ENCODE measurements around the gene PDE1C.

PDE1C gene

DNA sequence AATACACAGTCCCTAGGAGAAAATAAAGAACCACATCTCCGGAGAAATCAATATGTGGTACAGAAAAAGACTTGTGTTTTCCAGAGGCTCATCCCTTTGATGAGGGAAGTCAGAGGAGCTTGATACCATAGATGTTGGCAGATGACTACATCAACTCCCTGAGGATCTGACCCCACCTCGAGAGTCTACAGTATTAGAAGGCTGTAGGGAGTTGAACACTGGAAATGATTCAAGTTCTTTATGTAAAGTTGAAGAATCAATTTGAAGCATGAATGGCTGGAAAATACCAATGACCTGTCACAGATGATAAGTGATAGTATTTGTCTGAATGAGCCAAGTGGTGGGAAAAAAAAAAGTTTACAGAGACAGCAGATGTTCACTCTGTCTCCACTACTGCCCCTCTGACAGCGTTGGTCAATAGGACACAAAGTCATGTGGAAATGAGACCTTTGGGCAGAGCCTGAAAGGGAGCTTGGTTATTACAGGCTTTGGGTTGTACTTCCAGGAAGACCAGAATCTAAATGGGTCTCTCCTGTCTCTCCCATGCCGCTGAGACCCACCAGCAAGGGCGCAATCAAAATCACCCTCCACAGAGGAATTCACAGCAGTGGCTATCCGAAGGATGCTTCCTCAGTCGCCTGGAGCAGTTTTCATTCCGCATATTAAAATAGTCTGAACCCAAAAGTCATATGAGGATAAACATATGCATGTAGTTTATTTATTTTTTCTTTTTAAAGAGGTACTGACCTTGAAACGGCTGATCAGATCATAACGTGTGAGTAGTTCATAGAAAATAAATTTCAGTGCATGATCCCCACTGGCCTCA is 197.4 kb downstream of the PDE1C start:
- Histone ChIP-seq H3K27me3 (ENCODE audit: control insufficient read depth in 1 of 2, insufficient read depth in 2 of 2, low read length in 2 of 2) (no peaks in the 10 kb centered on the region), H3K9ac (ENCODE audit: low read depth in 1 of 2, low read length in 2 of 2) (no peak overlapping the region), H3K4me1 (ENCODE audit: control insufficient read depth in 1 of 2, insufficient read depth in 2 of 2, low read length in 2 of 2) (no peaks in the 10 kb centered on the region), H3K27ac (ENCODE audit: low read depth, low read length) (no peak overlapping the region), H3K36me3 (ENCODE audit: control insufficient read depth in 1 of 2, insufficient read depth in 2 of 2, low read length in 2 of 2) (no peaks in the 10 kb centered on the region), H3K4me3 (ENCODE audit: low read depth in 1 of 2, low read length in 2 of 2) (no peak overlapping the region), H3K9me3 (ENCODE audit: control insufficient read depth in 1 of 2, low read length in 2 of 2) (peaks cover 0 to 2% of the 10 kb centered on the region in 2 donors)

DNA sequence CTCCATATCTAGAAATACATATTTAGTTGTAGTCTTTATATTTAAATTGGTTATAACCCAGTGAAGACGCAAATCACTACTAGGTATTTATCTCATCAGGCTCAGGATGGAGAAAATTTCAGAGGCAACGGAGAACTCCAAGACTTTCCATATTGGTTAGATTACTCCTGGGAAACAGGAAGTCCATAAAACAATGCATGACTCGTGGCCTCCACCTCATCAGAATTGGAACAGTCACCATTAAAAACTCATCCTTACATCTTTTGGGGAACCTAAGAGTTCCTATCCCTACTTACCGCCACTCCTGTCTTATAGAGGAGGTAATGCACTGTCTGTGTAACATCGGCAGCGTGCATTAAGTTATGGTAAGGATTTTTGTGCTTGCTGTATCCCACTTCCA is 205.6 kb downstream of the PDE1C start:
- Histone ChIP-seq H3K27ac (ENCODE audit: low read depth, low read length) (no peak overlapping the region), H3K36me3 (ENCODE audit: control insufficient read depth in 1 of 2, insufficient read depth in 2 of 2, low read length in 2 of 2) (no peaks in the 10 kb centered on the region), H3K9ac (ENCODE audit: low read depth in 1 of 2, low read length in 2 of 2) (no peak overlapping the region), H3K4me3 (ENCODE audit: low read depth in 1 of 2, low read length in 2 of 2) (no peak overlapping the region), H3K27me3 (ENCODE audit: control insufficient read depth in 1 of 2, insufficient read depth in 2 of 2, low read length in 2 of 2) (no peaks in the 10 kb centered on the region), H3K9me3 (ENCODE audit: control insufficient read depth in 1 of 2, low read length in 2 of 2) (peaks cover 0 to 4% of the 10 kb centered on the region in 2 donors), H3K4me1 (ENCODE audit: control insufficient read depth in 1 of 2, insufficient read depth in 2 of 2, low read length in 2 of 2) (no peaks in the 10 kb centered on the region)

DNA sequence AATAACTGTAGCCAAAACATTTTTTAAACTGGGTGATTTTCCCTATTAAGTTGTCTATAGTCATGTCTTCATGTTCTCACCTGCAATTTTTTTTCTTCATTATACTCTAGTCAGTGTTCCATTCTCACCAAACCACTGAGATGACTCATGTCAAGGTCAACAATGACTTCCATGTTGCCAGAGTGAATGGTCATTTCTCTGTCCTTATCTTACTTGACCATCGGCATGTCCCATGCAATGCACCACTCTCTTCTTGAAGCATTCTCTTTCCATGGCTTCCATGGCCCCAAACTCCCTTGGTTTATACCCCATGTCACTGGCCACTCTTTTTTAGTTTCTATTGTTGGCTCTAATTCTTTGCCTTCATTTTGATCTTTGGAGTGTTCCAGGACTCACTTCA is 209.3 kb downstream of the PDE1C start:
- Histone ChIP-seq H3K9ac (ENCODE audit: low read depth in 1 of 2, low read length in 2 of 2) (no peak overlapping the region), H3K4me3 (ENCODE audit: low read depth in 1 of 2, low read length in 2 of 2) (no peak overlapping the region), H3K27ac (ENCODE audit: low read depth, low read length) (no peak overlapping the region), H3K4me1 (ENCODE audit: control insufficient read depth in 1 of 2, insufficient read depth in 2 of 2, low read length in 2 of 2) (peaks cover 0 to 5% of the 10 kb centered on the region in 2 donors), H3K36me3 (ENCODE audit: control insufficient read depth in 1 of 2, insufficient read depth in 2 of 2, low read length in 2 of 2) (no peaks in the 10 kb centered on the region), H3K27me3 (ENCODE audit: control insufficient read depth in 1 of 2, insufficient read depth in 2 of 2, low read length in 2 of 2) (no peaks in the 10 kb centered on the region), H3K9me3 (ENCODE audit: control insufficient read depth in 1 of 2, low read length in 2 of 2) (no peaks in the 10 kb centered on the region)

DNA sequence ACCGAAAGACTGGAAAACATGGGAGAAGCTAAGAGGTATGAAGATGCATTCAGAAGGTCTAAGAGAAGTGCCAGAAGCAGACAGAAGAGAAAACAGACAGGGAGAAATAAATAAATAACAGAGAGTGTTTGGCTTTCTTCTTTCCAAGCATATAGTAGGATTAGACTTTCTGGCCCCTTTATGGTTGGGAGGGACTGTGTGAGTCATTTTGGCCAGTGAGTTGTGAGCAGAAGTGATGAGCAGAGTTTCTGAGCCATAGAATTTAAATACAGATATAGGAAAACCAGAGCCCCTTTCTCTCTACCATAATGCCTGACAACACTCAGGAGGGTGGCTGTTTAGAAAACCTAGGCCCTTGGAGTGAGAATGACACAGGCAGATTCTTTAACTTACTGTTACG is 212.2 kb downstream of the PDE1C start:
- no peak overlapping the region for H3K9ac ChIP-seq (ENCODE audit: low read depth in 1 of 2, low read length in 2 of 2)
- H3K27ac ChIP-seq (ENCODE audit: low read depth, low read length): no peak overlapping the region
- no peaks in the 10 kb centered on the region for H3K9me3 ChIP-seq (ENCODE audit: control insufficient read depth in 1 of 2, low read length in 2 of 2)
- H3K4me1 ChIP-seq (ENCODE audit: control insufficient read depth in 1 of 2, insufficient read depth in 2 of 2, low read length in 2 of 2): peaks cover 0 to 9% of the 10 kb centered on the region in 2 donors
- H3K36me3 ChIP-seq (ENCODE audit: control insufficient read depth in 1 of 2, insufficient read depth in 2 of 2, low read length in 2 of 2): no peaks in the 10 kb centered on the region
- no peaks in the 10 kb centered on the region for H3K27me3 ChIP-seq (ENCODE audit: control insufficient read depth in 1 of 2, insufficient read depth in 2 of 2, low read length in 2 of 2)
- H3K4me3 ChIP-seq (ENCODE audit: low read depth in 1 of 2, low read length in 2 of 2): no peak overlapping the region

DNA sequence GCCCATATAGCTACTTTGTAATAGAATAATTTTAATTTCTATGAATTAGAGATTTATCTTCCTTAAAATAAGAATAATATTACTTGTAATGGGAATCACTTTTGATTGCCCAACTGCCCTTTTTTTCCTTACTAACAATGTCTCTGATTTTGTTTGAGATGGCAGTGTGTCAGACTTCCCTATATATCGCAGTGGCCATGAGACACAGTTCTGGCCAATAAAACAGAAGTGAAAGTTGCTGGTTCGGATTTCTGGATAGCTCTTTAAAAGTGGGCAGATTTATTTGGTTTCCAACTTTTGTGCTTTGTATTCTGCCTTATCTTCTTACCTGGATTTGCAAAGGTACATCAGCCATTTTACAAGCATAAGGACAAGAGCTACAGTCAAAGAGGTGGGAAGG is 213.0 kb downstream of the PDE1C start:
- Histone ChIP-seq H3K4me1 (ENCODE audit: control insufficient read depth in 1 of 2, insufficient read depth in 2 of 2, low read length in 2 of 2) (peaks cover 0 to 9% of the 10 kb centered on the region in 2 donors), H3K36me3 (ENCODE audit: control insufficient read depth in 1 of 2, insufficient read depth in 2 of 2, low read length in 2 of 2) (no peaks in the 10 kb centered on the region), H3K27ac (ENCODE audit: low read depth, low read length) (no peak overlapping the region), H3K9me3 (ENCODE audit: control insufficient read depth in 1 of 2, low read length in 2 of 2) (no peaks in the 10 kb centered on the region), H3K27me3 (ENCODE audit: control insufficient read depth in 1 of 2, insufficient read depth in 2 of 2, low read length in 2 of 2) (no peaks in the 10 kb centered on the region), H3K4me3 (ENCODE audit: low read depth in 1 of 2, low read length in 2 of 2) (no peak overlapping the region), H3K9ac (ENCODE audit: low read depth in 1 of 2, low read length in 2 of 2) (no peak overlapping the region)

DNA sequence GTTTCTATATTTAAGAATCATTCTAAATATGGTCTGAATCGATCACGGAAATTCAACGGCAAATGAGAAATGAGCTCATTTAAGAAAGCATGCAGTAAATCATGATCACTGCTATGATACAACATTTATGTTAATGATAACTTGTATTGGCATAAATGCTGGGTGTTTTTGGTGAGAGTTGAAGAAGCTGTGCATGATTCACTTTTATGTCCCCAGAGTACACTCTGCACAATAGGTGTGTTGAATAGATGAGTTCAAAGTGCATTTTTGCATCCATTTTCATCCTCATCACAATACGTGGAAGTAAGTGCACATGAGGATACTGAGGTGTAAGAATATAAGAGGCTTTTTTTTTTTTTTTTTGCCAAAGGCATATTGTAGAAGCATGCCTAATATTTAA is 213.9 kb downstream of the PDE1C start:
- Histone ChIP-seq H3K4me1 (ENCODE audit: control insufficient read depth in 1 of 2, insufficient read depth in 2 of 2, low read length in 2 of 2) (peaks cover 0 to 9% of the 10 kb centered on the region in 2 donors), H3K36me3 (ENCODE audit: control insufficient read depth in 1 of 2, insufficient read depth in 2 of 2, low read length in 2 of 2) (no peaks in the 10 kb centered on the region), H3K9me3 (ENCODE audit: control insufficient read depth in 1 of 2, low read length in 2 of 2) (no peaks in the 10 kb centered on the region), H3K27me3 (ENCODE audit: control insufficient read depth in 1 of 2, insufficient read depth in 2 of 2, low read length in 2 of 2) (no peaks in the 10 kb centered on the region), H3K27ac (ENCODE audit: low read depth, low read length) (no peak overlapping the region), H3K4me3 (ENCODE audit: low read depth in 1 of 2, low read length in 2 of 2) (no peak overlapping the region), H3K9ac (ENCODE audit: low read depth in 1 of 2, low read length in 2 of 2) (no peak overlapping the region)

DNA sequence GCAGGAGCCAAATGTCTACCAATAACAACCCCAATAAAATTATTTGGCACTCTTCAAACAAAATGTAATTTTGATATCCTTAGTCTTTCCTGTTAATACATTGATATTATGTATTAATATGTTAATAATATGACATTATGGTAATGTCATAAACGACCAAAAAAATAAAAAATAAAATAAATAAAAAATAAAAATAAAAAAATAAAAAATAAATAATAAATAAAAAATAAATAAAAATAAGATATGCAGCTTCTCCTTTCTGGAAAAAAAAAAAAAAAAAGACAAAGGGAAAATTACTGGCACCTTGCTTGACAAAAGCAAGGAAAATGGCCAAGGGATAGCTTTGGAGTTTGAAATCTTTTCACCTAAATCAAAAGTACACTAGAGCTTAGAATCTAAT is 214.7 kb downstream of the PDE1C start:
- peaks cover 0 to 9% of the 10 kb centered on the region in 2 donors for H3K4me1 ChIP-seq (ENCODE audit: control insufficient read depth in 1 of 2, insufficient read depth in 2 of 2, low read length in 2 of 2)
- H3K27ac ChIP-seq (ENCODE audit: low read depth, low read length): no peak overlapping the region

DNA sequence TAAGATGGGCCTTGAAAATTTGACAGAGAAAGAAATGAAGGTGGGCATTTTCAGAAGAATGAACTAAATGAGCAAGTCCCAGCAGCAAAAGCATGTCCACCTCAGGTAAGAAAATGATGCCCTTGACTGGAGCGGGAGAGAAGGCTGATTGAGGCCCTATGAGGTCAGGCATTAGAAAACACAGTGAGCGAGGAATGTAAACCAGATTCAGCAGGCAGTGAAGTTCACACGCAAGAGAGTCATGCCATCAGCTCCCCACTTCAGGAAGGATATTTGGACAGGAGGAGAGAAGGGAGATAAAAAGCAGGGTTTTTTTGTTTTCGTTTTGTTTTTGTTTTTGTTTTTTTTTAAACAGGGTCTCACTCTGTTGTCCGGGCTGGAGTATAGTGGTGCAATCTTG is 216.8 kb downstream of the PDE1C start:
- Histone ChIP-seq H3K36me3 (ENCODE audit: control insufficient read depth in 1 of 2, insufficient read depth in 2 of 2, low read length in 2 of 2) (no peaks in the 10 kb centered on the region), H3K9ac (ENCODE audit: low read depth in 1 of 2, low read length in 2 of 2) (no peak overlapping the region), H3K9me3 (ENCODE audit: control insufficient read depth in 1 of 2, low read length in 2 of 2) (no peaks in the 10 kb centered on the region), H3K4me1 (ENCODE audit: control insufficient read depth in 1 of 2, insufficient read depth in 2 of 2, low read length in 2 of 2) (peaks cover 0 to 9% of the 10 kb centered on the region in 2 donors), H3K27me3 (ENCODE audit: control insufficient read depth in 1 of 2, insufficient read depth in 2 of 2, low read length in 2 of 2) (no peaks in the 10 kb centered on the region), H3K27ac (ENCODE audit: low read depth, low read length) (no peak overlapping the region), H3K4me3 (ENCODE audit: low read depth in 1 of 2, low read length in 2 of 2) (no peak overlapping the region)

More for the DNA sequence above, 214.7 kb downstream of the PDE1C start:
- H3K9ac ChIP-seq (ENCODE audit: low read depth in 1 of 2, low read length in 2 of 2): no peak overlapping the region
- H3K9me3 ChIP-seq (ENCODE audit: control insufficient read depth in 1 of 2, low read length in 2 of 2): no peaks in the 10 kb centered on the region
- no peaks in the 10 kb centered on the region for H3K27me3 ChIP-seq (ENCODE audit: control insufficient read depth in 1 of 2, insufficient read depth in 2 of 2, low read length in 2 of 2)
- H3K36me3 ChIP-seq (ENCODE audit: control insufficient read depth in 1 of 2, insufficient read depth in 2 of 2, low read length in 2 of 2): no peaks in the 10 kb centered on the region
- no peak overlapping the region for H3K4me3 ChIP-seq (ENCODE audit: low read depth in 1 of 2, low read length in 2 of 2)

DNA sequence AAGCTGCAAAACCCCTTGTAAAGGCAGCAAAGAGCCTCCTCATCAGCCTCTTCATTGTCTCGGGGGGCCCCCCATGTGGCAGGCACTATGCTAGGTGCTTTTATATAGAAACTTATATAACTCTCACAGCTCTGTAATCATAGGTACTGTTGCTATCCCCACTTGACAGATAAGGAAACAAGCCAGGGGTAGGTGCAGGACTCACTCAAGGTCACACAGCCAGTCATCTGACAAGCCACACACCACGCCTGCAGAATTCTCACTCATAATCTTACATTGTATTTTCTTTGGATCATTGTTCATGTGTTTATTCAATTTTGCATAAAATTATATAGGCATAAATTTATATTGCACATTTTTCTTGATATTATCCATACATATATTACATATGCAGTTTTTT is 217.7 kb downstream of the PDE1C start:
- H3K27ac ChIP-seq (ENCODE audit: low read depth, low read length): no peak overlapping the region
- no peaks in the 10 kb centered on the region for H3K27me3 ChIP-seq (ENCODE audit: control insufficient read depth in 1 of 2, insufficient read depth in 2 of 2, low read length in 2 of 2)

DNA sequence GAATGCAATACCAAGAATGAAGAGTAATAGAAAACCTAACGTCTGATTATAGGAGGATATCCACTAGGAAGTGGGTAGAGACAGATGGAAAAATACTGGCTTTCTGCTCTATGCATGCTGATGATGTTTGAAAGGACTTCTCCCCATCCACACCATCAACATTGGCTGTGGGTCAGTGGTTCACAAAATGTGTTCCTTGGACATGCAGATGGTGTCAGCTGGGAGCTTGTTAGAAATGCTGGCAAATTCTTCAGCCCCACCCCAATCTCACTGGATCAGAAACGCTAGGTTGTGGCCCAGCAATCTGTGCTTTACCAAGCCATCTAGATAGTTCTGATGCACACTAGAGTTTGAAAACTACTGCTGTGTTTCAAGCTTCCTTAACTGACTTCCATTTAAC is 219.1 kb downstream of the PDE1C start:
- no peak overlapping the region for H3K27ac ChIP-seq (ENCODE audit: low read depth, low read length)

More for the DNA sequence above, 217.7 kb downstream of the PDE1C start:
- Histone ChIP-seq H3K9me3 (ENCODE audit: control insufficient read depth in 1 of 2, low read length in 2 of 2) (no peaks in the 10 kb centered on the region), H3K4me3 (ENCODE audit: low read depth in 1 of 2, low read length in 2 of 2) (no peak overlapping the region), H3K9ac (ENCODE audit: low read depth in 1 of 2, low read length in 2 of 2) (no peak overlapping the region), H3K36me3 (ENCODE audit: control insufficient read depth in 1 of 2, insufficient read depth in 2 of 2, low read length in 2 of 2) (no peaks in the 10 kb centered on the region), H3K4me1 (ENCODE audit: control insufficient read depth in 1 of 2, insufficient read depth in 2 of 2, low read length in 2 of 2) (peaks cover 0 to 9% of the 10 kb centered on the region in 2 donors)

More for the DNA sequence above, 219.1 kb downstream of the PDE1C start:
- Histone ChIP-seq H3K27me3 (ENCODE audit: control insufficient read depth in 1 of 2, insufficient read depth in 2 of 2, low read length in 2 of 2) (no peaks in the 10 kb centered on the region), H3K36me3 (ENCODE audit: control insufficient read depth in 1 of 2, insufficient read depth in 2 of 2, low read length in 2 of 2) (no peaks in the 10 kb centered on the region), H3K9ac (ENCODE audit: low read depth in 1 of 2, low read length in 2 of 2) (no peak overlapping the region), H3K4me3 (ENCODE audit: low read depth in 1 of 2, low read length in 2 of 2) (no peak overlapping the region), H3K9me3 (ENCODE audit: control insufficient read depth in 1 of 2, low read length in 2 of 2) (no peaks in the 10 kb centered on the region), H3K4me1 (ENCODE audit: control insufficient read depth in 1 of 2, insufficient read depth in 2 of 2, low read length in 2 of 2) (peaks cover 0 to 6% of the 10 kb centered on the region in 2 donors)

Measured in duodenal mucosa (tissue), 2 donors.